ENCODE results near the gene ARL13B. TPM values are rescaled to one million over a fixed set of nuclear protein-coding genes. Genes with fewer than 3 reads are reported as not detected.

ARL13B gene
- total and polyA plus RNA-seq, 2 of the 4 experiments (the other 2 are of a cell fraction) = 2.7 to 3.0 TPM

DNA sequence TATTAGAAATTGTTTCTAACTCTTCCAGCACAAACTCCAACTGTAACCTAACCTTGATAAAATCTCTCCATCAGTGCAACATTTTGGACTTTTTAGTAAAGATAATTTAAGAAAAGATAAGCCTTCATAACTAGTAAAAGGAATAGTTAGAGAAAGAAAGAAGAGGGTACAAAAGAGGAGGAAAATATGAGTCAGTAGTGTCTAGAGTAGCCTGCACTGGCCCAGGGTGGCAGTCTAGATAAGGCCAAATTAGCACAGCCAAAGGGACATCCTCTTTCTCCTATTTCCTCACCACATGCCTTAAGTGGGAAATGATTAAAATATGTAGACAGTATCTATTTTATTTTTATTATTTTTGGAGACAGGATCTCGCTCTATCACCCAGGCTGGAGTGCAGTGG is 10.0 kb upstream of the ARL13B start:
- CTCF ChIA-PET = no interaction called here
- H3K27ac ChIP-seq (ENCODE audit: insufficient read depth, low read length) = no peak overlapping the region

More for the DNA sequence above, 10.0 kb upstream of the ARL13B start:
- Histone ChIP-seq H2BK15ac (ENCODE audit: low read depth, low read length) (no peak overlapping the region), H2BK20ac (ENCODE audit: low read depth, low read length) (no peak overlapping the region), H4K91ac (ENCODE audit: insufficient read depth, low read depth, low read length) (no peak overlapping the region), H3K18ac (ENCODE audit: low read depth, low read length) (no peak overlapping the region), H3K56ac (ENCODE audit: extremely low read depth, insufficient read depth, low read length) (no peak overlapping the region), H4K20me1 (ENCODE audit: insufficient read depth, low read length) (no peaks in the 10 kb centered on the region), H4K8ac (ENCODE audit: low read depth in 2 of 2, low read length in 2 of 2) (no peak overlapping the region), H3K79me1 (ENCODE audit: low read depth in 1 of 2, low read length in 2 of 2) (no peaks in the 10 kb centered on the region), H3K4me3 (ENCODE audit: insufficient read depth, low read depth, low read length) (no peak overlapping the region), H2BK5ac (ENCODE audit: low read depth, low read length, poor library complexity, severe bottlenecking) (no peak overlapping the region), H2AK5ac (ENCODE audit: low read depth, low read length) (no peak overlapping the region), H2AK9ac (replicated peaks; ENCODE audit: low read depth, low read length, poor library complexity) (no peak overlapping the region), H3K23ac (ENCODE audit: low read depth, low read length) (no peak overlapping the region), H3K14ac (replicated peaks; ENCODE audit: low read depth, low read length) (no peak overlapping the region), H3K27me3 (ENCODE audit: control insufficient read depth, insufficient read depth, low read length) (no peaks in the 10 kb centered on the region), H3K9ac (ENCODE audit: low read depth, low read length) (no peak overlapping the region), H3K36me3 (ENCODE audit: control insufficient read depth, insufficient read depth, low read length) (no peaks in the 10 kb centered on the region), H3K9me1 (ENCODE audit: insufficient read depth, low read length) (no peaks in the 10 kb centered on the region), H3K4me2 (ENCODE audit: low read depth, low read length) (no peak overlapping the region), H3K9me3 (ENCODE audit: control insufficient read depth, insufficient read depth, low read length) (no peaks in the 10 kb centered on the region), H4K5ac (ENCODE audit: low read depth, low read length) (no peak overlapping the region), H2AFZ (replicated peaks; ENCODE audit: low read length, poor library complexity) (no peak overlapping the region), H3K4me1 (ENCODE audit: control insufficient read depth, insufficient read depth, low read length) (peaks cover 3% of the 10 kb centered on the region; the same call in 1 of the 2 replicates), H3K4ac (ENCODE audit: low read depth, low read length) (no peak overlapping the region), H2BK120ac (ENCODE audit: low read depth, low read length) (no peak overlapping the region)
- no TSS peak for BruUV-seq (replicated peaks)
- no CpG with 5 or more reads among the region's 1 CpG for WGBS, 2 experiments (ENCODE audit: extremely low coverage in 2 of 2, insufficient read length in 1 of 2)
- no peak for TF ChIP-seq CEBPB (IDR thresholded peaks at IDR 0.05; ENCODE audit: low read depth, low read length)
- TF ChIP-seq, protein P1, sequence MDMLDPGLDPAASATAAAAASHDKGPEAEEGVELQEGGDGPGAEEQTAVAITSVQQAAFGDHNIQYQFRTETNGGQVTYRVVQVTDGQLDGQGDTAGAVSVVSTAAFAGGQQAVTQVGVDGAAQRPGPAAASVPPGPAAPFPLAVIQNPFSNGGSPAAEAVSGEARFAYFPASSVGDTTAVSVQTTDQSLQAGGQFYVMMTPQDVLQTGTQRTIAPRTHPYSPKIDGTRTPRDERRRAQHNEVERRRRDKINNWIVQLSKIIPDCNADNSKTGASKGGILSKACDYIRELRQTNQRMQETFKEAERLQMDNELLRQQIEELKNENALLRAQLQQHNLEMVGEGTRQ (IDR thresholded peaks at IDR 0.05; ENCODE audit: low read depth, low read length) = no peak
- no peak for TF ChIP-seq CHD1 (IDR thresholded peaks at IDR 0.05; ENCODE audit: low read depth, low read length)
- no peak for TF ChIP-seq FOS (IDR thresholded peaks at IDR 0.05; ENCODE audit: low read depth, low read length)
- no peak for TF ChIP-seq MXI1 (IDR thresholded peaks at IDR 0.05; ENCODE audit: borderline replicate concordance, low read depth, low read length)
- TF ChIP-seq, protein P2, sequence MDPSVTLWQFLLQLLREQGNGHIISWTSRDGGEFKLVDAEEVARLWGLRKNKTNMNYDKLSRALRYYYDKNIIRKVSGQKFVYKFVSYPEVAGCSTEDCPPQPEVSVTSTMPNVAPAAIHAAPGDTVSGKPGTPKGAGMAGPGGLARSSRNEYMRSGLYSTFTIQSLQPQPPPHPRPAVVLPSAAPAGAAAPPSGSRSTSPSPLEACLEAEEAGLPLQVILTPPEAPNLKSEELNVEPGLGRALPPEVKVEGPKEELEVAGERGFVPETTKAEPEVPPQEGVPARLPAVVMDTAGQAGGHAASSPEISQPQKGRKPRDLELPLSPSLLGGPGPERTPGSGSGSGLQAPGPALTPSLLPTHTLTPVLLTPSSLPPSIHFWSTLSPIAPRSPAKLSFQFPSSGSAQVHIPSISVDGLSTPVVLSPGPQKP (IDR thresholded peaks at IDR 0.05; ENCODE audit: borderline replicate concordance, low read depth, low read length) = no peak
- no peak for TF ChIP-seq RAD21 (IDR thresholded peaks at IDR 0.05; ENCODE audit: low read length)
- TF ChIP-seq NFE2L2 (IDR thresholded peaks at IDR 0.05; ENCODE audit: low read depth, low read length) = no peak
- TF ChIP-seq BHLHE40 (IDR thresholded peaks at IDR 0.05; ENCODE audit: low read depth, low read length) = no peak
- TF ChIP-seq RCOR1 (IDR thresholded peaks at IDR 0.05; ENCODE audit: insufficient replicate concordance, low read length) = no peak
- no peak for TF ChIP-seq MAFK (IDR thresholded peaks at IDR 0.05; ENCODE audit: low read depth, low read length)
- intact Hi-C loops (cut with micrococcal nuclease) (no loop called here), dilution Hi-C loops (cut with HindIII; ENCODE audit: low sequenced_read_pairs, unreplicated experiment) (no loop called here), in situ Hi-C loops (cut with MboI; ENCODE audit: low sequenced_read_pairs) (no loop called here)
- POLR2A ChIA-PET (ENCODE audit: unreplicated experiment) = no interaction called here
- ATAC-seq (ENCODE audit: low read depth) (no peak), DNase-seq (no peak)

All from IMR-90 (cell line).